ENCODE results near the gene NSD1.

Gene NSD1

DNA sequence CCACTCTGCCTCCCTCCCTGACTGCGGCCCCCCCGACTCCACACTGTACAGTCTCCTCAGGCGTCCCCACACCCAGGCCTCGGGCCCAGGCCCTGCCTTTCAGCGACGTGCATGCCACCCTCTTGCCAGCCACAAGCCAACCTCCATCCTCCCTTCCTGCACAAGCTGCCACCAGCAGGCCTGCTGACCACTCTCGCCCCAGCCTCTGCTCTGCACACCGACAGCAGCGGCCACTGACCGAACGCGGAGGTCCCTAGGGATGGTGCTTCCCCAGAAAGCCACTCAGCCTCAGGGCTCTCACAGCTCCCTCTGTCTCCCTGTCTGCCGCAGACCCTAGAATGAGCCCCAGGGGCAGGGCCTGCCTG lies 199.3 kb downstream of the NSD1 start:
- TF ChIP-seq, protein P1, sequence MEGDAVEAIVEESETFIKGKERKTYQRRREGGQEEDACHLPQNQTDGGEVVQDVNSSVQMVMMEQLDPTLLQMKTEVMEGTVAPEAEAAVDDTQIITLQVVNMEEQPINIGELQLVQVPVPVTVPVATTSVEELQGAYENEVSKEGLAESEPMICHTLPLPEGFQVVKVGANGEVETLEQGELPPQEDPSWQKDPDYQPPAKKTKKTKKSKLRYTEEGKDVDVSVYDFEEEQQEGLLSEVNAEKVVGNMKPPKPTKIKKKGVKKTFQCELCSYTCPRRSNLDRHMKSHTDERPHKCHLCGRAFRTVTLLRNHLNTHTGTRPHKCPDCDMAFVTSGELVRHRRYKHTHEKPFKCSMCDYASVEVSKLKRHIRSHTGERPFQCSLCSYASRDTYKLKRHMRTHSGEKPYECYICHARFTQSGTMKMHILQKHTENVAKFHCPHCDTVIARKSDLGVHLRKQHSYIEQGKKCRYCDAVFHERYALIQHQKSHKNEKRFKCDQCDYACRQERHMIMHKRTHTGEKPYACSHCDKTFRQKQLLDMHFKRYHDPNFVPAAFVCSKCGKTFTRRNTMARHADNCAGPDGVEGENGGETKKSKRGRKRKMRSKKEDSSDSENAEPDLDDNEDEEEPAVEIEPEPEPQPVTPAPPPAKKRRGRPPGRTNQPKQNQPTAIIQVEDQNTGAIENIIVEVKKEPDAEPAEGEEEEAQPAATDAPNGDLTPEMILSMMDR (IDR thresholded peaks at IDR 0.05) = no peak

- TF ChIP-seq, protein P1 (IDR thresholded peaks at IDR 0.05) = no peak
Observed at GRCh38 chr5:177333420-177334154, 200.0 kb downstream of the NSD1 start.

GRCh38 chr5:177334155-177334551 lies 200.6 kb downstream of the NSD1 start:
- TF ChIP-seq, protein P1 (IDR thresholded peaks at IDR 0.05) = no peak

- TF ChIP-seq, protein P1 (IDR thresholded peaks at IDR 0.05) = no peak
Observed at GRCh38 chr5:177334781-177335700, 201.5 kb downstream of the NSD1 start.

GRCh38 chr5:177335701-177336065 lies 202.1 kb downstream of the NSD1 start:
- TF ChIP-seq, protein P1 (IDR thresholded peaks at IDR 0.05) = no peak

DNA sequence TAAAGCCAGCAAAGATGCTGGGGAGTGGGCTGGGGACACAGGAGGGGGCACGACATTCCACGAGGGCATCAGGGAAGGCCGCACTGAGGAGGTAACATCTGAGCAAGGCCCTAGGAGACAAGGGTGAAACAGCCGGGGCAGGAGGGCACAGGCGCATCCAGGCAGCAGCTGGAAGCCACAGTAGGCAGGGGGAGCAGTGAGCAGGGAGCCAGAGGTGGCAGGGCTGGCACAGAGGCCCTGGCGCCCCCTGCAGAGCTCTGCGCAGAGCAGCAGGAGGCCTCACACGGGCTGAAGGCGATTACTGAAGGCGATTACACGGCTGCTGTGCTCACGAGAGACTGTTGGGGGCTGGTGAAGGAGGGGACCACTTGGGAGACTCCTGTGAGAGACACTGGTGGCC lies 202.5 kb downstream of the NSD1 start:
- TF ChIP-seq, protein P1 (IDR thresholded peaks at IDR 0.05) = no peak; the same call in 1 of the 2 replicates

GRCh38 chr5:177336603-177337494 lies 203.3 kb downstream of the NSD1 start:
- TF ChIP-seq, protein P1 (IDR thresholded peaks at IDR 0.05) = no peak
